Epithelial cell of esophagus (primary cell): ENCODE data around the gene PI4KA.

Experiments
- DNase-seq: peaks from one replicate; pipeline ENCODE4 v3.0.0; 2010; ENCODE audit warnings: low read depth
- H3K4me3 ChIP-seq: 2 replicates; pipeline ENCODE4 v1.5.1; 2011; ENCODE audit warnings: mild to moderate bottlenecking, low read length, control low read depth
- TF ChIP-seq, protein P1 (sequence below): IDR thresholded peaks from 2 replicates; pipeline ENCODE4 v1.5.1; 2011; ENCODE audit warnings: low read depth, mild to moderate bottlenecking, low read length, control low read depth, inconsistent platforms; ENCODE audit not compliant: insufficient read depth; ENCODE audit errors: missing control alignments

The PI4KA gene

GRCh38 chr22:20752873-20753272 is 105.7 kb downstream of the PI4KA start:
- no peak for DNase-seq
- TF ChIP-seq, protein P1, sequence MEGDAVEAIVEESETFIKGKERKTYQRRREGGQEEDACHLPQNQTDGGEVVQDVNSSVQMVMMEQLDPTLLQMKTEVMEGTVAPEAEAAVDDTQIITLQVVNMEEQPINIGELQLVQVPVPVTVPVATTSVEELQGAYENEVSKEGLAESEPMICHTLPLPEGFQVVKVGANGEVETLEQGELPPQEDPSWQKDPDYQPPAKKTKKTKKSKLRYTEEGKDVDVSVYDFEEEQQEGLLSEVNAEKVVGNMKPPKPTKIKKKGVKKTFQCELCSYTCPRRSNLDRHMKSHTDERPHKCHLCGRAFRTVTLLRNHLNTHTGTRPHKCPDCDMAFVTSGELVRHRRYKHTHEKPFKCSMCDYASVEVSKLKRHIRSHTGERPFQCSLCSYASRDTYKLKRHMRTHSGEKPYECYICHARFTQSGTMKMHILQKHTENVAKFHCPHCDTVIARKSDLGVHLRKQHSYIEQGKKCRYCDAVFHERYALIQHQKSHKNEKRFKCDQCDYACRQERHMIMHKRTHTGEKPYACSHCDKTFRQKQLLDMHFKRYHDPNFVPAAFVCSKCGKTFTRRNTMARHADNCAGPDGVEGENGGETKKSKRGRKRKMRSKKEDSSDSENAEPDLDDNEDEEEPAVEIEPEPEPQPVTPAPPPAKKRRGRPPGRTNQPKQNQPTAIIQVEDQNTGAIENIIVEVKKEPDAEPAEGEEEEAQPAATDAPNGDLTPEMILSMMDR = no peak
- no peak overlapping the region for H3K4me3 ChIP-seq

DNA sequence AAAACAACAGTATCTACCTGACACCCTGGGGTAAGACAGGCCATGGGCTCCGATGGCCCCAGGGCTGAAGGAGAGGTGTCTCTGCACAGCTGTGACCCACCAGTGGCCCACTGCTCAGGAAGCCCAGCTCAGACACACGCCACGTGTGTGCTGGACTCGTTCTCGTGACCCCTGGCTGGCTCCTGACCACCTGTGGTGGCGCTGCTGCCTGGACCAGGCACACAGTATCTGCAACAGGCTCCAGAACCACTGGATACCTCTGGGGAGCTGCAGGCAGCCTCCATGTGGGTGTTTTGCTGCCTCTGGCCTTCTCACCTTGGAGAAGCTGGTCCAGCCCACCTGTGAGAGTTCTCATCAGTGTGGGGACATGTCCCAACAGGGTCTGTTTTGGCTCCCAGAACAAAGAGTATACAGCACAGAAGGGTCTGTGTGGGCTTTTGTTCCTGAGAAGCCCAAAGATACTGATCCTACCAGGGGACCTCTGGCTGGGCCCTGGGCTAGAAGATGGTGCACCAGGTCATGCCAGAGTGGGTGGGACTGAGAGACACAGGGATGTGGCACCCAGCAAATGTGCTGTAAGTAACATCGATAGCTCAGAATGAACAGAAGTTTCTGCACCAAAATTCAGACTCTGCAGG is 106.4 kb downstream of the PI4KA start:
- TF ChIP-seq, protein P1 = no peak
- no peak for DNase-seq
- H3K4me3 ChIP-seq = no peak overlapping the region

DNA sequence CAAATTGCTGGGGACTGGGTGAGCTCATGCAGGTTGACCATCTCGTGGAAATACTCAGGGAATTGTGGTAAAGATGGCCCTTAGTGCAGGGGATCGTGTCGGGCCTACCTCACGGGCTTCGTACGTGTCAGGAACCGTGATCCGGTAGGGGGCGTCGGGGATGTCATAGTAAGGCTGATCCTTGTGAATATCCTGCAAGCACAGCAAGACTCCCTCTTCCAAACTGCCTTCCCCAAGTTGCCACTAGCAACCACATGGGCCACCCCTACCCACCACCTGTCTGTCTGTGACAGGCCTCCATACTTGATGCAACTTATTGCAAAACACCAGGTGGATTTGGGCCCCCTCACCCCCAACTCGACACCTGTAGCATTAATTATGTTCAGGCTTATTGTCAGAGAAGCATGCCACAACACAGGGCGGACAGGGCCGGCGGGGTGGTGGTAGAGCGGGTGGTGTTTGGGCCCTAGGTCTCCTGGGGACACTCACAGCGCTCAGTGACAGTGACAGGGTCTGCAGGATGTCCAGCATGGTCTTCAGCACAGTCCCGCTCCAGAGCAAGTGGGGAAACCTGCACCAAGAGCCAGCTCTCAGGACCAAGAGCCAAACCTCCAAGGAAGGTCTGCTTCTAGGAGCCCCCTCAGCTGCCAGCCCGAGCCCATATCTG is 107.3 kb downstream of the PI4KA start:
- H3K4me3 ChIP-seq = no peak overlapping the region
- DNase-seq = no peak
- TF ChIP-seq, protein P1 = no peak

DNA sequence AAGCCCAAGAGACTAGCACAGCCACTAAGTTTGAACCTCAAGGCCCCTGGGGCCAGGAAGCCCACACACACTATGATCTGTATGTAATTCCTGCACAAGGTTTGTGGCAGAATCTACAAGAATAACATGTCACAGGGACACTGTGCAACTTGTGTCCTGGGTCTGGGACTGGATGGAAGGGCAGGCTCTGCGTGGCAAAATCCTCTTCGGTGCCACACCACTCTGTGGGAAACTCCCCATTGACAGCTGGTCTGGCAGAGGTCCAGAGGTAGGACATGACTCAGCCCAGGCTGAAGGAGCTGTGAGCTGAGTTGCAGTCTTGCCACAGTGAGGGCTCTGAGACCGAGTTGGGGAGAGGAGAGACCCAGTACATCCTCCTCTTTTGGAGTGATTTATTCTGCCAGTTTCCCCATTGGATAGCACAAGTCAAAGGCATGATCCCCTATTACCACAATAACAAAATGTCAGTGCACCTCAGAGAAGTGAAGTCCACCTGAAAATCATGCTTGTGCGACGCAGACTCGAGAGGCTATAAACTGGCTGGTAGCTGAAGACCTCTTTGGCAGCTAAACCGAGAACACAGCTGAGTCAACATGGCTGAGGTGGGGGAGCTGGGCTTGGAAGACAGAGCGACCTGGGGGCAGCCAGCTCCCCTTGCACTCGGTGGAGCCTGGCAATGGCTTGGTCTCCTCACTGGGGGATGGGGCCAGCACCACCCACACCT is 108.0 kb downstream of the PI4KA start:
- no peak overlapping the region for H3K4me3 ChIP-seq
- peak; percentile 90 for DNase-seq
- TF ChIP-seq, protein P1 = no peak

- DNase-seq = no peak
- TF ChIP-seq, protein P1 = no peak
- H3K4me3 ChIP-seq = no peak overlapping the region
These were observed 109.2 kb downstream of the PI4KA start for GRCh38 chr22:20749453-20749852.

- TF ChIP-seq, protein P1 = no peak
- H3K4me3 ChIP-seq = no peak overlapping the region
- no peak for DNase-seq
These were observed 109.7 kb downstream of the PI4KA start for GRCh38 chr22:20748731-20749428.
